HepG2 (cell line): ENCODE data around the gene ZER1.

Source experiments
- EZH2 ChIP-seq: conservative IDR thresholded peaks from 2 replicates; pipeline ENCODE4 v1.6.1; 2012; ENCODE audit warnings: mild to moderate bottlenecking, low read depth, low read length, moderate library complexity
- NR2C2 ChIP-seq: sonication (generic); formaldehyde crosslinking; IDR thresholded peaks from 2 replicates; pipeline ENCODE4 v1.4.0; 2020; ENCODE audit warnings: missing genetic modification reagents, mild to moderate bottlenecking, moderate library complexity, borderline replicate concordance
- TF ChIP-seq, protein P1 (sequence below): sonication (generic); formaldehyde crosslinking; conservative IDR thresholded peaks from 2 replicates; pipeline ENCODE4 v1.4.0; 2020; ENCODE audit warnings: missing genetic modification reagents

DNA sequence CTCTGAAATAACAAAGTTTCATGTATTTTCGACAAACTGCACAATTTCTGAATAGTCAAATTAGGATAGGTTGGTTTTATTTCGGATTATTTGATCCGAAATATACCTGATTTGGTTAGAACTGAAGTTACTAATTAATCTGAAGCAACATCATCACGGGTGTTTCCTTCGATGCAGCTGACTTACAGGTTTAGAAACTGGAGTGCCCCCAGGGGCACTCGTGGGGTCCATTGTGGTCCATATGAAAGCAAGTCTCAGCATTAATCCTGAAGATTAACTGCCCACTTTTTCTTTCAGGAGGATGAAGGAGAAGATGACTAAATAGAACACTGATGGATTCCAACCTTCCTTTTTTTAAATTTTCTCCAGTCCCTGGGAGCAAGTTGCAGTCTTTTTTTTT, 77.4 kb downstream of the ZER1 start:
- TF ChIP-seq, protein P1, sequence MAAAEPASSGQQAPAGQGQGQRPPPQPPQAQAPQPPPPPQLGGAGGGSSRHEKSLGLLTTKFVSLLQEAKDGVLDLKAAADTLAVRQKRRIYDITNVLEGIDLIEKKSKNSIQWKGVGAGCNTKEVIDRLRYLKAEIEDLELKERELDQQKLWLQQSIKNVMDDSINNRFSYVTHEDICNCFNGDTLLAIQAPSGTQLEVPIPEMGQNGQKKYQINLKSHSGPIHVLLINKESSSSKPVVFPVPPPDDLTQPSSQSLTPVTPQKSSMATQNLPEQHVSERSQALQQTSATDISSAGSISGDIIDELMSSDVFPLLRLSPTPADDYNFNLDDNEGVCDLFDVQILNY (CRISPR knock-in tag), result no peak
- TF ChIP-seq NR2C2 (CRISPR knock-in tag) (no peak), EZH2 (no peak)
